ENCODE measurements around the gene LMAN1L.

- TF ChIP-seq CTCF (IDR thresholded peaks at IDR 0.05) (no peak), POLR2A (IDR thresholded peaks at IDR 0.05) (no peak)
Observed at GRCh38 chr15:74809956-74810355, 2.7 kb upstream of the LMAN1L start.

All from ovary (tissue), 3 donors.